IPS-20b (cell line): ENCODE data around the gene LYPD4.
"Not testable (repeated sequence)": the region's sequence is repeated elsewhere in the genome, so short reads cannot be mapped to it uniquely, and the experiment has no call there.

Experiments used
- H3K27ac ChIP-seq: one replicate; pipeline ENCODE4 v1.5.1; 2013; ENCODE audit warnings: low read length
- H3K27me3 ChIP-seq: 2 replicates; pipeline ENCODE4 v1.6.1; 2013; ENCODE audit warnings: mild to moderate bottlenecking, low read length, inconsistent platforms; ENCODE audit not compliant: insufficient read depth
- H3K36me3 ChIP-seq: 2 replicates; pipeline ENCODE4 v1.6.1; 2013; ENCODE audit warnings: low read depth, mild to moderate bottlenecking, inconsistent platforms, low read length, moderate library complexity; ENCODE audit not compliant: insufficient read depth
- H3K4me1 ChIP-seq: 2 replicates; pipeline ENCODE4 v1.6.1; 2013; ENCODE audit warnings: mild to moderate bottlenecking, control low read depth, inconsistent platforms, low read length, moderate library complexity; ENCODE audit not compliant: insufficient read depth
- H3K4me3 ChIP-seq: 2 replicates; pipeline ENCODE4 v1.5.1; 2013; ENCODE audit warnings: mild to moderate bottlenecking, low read length, inconsistent platforms
- H3K9ac ChIP-seq: 2 replicates; pipeline ENCODE4 v1.6.1; 2013; ENCODE audit warnings: low read depth, mild to moderate bottlenecking, inconsistent platforms, low read length, moderate library complexity
- H3K9me3 ChIP-seq: 2 replicates; pipeline ENCODE4 v1.6.1; 2013; ENCODE audit warnings: mild to moderate bottlenecking, low read depth, low read length, inconsistent platforms; ENCODE audit not compliant: insufficient read depth

LYPD4 gene

DNA sequence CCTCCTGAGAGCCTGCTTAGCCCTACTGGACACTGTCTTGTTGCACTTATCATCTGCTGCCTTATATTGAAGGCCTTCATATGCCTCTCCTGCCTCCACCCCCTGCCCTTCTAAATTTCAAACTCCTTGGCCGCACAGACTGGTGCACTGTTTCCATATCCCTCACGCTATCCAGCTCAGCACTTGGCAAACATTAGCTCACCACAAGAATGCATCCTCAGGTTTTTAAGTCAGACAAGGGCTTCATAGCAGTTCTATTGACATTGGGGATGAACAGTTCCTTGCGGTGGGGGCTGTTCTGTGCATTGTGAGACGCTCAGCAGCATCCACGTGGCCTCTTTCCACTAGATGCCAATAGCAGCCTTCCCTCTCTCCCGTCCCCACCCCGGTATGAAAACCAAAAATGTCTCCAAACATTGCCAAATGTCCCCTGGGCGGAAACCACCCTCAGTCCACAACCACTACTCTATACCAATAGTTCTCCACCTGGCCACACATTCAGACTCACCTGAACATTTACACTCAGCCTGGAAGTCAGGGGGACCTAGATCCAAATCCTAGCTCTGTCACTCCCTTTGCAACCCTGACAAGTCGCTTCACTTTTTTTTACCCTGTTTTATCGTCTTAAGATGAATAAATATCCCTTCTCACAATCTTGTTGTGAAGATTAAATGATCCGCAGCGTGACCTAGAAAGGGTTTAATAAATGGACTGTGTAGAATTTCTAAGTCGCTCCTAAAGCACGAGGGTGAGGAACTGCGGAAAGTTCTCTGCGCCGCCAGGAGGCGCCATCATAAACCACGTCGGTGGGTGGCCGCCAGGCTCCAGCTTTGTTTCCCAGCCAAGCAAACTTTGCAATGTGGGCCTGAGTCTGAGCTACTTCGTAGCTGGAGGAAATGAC is 51.7 kb downstream of the LYPD4 start:
- H3K9me3 ChIP-seq: no peaks in the 10 kb centered on the region
- no peaks in the 10 kb centered on the region for H3K36me3 ChIP-seq
- no peak overlapping the region for H3K9ac ChIP-seq
- peaks cover 20% of the 10 kb centered on the region for H3K27me3 ChIP-seq
- no peaks in the 10 kb centered on the region for H3K4me1 ChIP-seq
- H3K27ac ChIP-seq: no peak overlapping the region
- no peak overlapping the region for H3K4me3 ChIP-seq

DNA sequence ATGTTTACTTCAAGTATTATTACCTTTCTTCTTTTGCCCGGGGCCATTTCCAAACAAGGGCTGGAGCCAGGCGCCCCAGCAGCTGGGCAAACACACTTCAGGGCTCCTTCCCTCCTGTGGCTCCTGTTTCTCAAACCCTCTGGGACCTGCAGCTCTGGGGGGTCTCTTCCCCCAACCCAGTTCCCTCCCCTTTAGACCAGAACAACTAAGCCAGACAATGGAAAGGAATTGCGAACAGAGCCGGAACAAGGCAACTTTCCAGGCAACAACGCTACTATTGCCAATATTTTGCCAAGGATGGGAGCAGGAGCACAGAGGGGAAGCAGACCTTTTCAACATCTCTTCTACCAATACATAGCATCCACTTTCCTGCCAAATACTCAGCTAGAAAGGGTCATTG is 55.4 kb downstream of the LYPD4 start:
- H3K4me3 ChIP-seq, H3K36me3 ChIP-seq, H3K4me1 ChIP-seq, H3K9ac ChIP-seq, H3K9me3 ChIP-seq, H3K27ac ChIP-seq: not testable (repeated sequence)
- peaks cover 44% of the 10 kb centered on the region for H3K27me3 ChIP-seq

DNA sequence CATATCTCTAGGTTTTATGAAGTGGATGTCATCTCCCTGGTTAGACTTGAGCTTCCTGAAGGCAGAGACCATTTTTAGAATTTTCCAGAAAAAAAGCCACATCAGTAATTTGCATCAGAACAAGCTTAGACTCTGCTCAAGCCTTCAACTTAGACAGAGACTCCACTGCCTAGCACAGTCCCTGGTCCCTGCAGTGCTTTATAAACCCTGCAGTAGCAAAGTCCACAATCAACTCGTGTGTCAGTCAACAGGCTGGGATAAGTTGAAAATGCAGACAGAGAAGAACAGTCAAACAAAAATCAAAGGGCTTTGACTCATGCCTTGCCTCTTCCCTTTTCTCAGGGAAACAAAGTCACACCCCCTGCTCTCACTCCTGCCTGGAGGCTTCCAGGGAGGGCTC is 56.0 kb downstream of the LYPD4 start:
- not testable (repeated sequence) for H3K27ac ChIP-seq
- peaks cover 44% of the 10 kb centered on the region for H3K27me3 ChIP-seq

More for the DNA sequence above, 56.0 kb downstream of the LYPD4 start:
- H3K4me1 ChIP-seq, H3K4me3 ChIP-seq, H3K9me3 ChIP-seq, H3K36me3 ChIP-seq, H3K9ac ChIP-seq: not testable (repeated sequence)
